HepG2 (cell line): ENCODE data around the gene ZNF213. TPM values are rescaled to one million over a fixed set of nuclear protein-coding genes. Genes with fewer than 3 reads are reported as not detected.

ENCODE experiments used
- ATF2 ChIP-seq: sonication (generic); formaldehyde crosslinking; IDR thresholded peaks from 2 replicates; pipeline ENCODE4 v1.4.0; 2020; ENCODE audit warnings: missing genetic modification reagents
- ATRX ChIP-seq: sonication (generic); formaldehyde crosslinking; IDR thresholded peaks from 2 replicates; pipeline ENCODE4 v1.4.0; 2020; ENCODE audit warnings: missing genetic modification reagents, borderline replicate concordance
- ERF ChIP-seq: IDR thresholded peaks from 2 replicates; pipeline ENCODE4 v1.6.1; 2018; ENCODE audit warnings: missing biosample characterization, missing genetic modification reagents
- FOSL1 ChIP-seq: sonication (generic); formaldehyde crosslinking; IDR thresholded peaks from 2 replicates; pipeline ENCODE4 v1.9.0; 2021; ENCODE audit warnings: missing genetic modification reagents, borderline replicate concordance
- HIVEP1 ChIP-seq: sonication (generic); formaldehyde crosslinking; IDR thresholded peaks from 2 replicates; pipeline ENCODE4 v1.4.0; 2020; ENCODE audit warnings: mild to moderate bottlenecking, missing genetic modification reagents
- IRF9 ChIP-seq: sonication (generic); formaldehyde crosslinking; IDR thresholded peaks from 2 replicates; pipeline ENCODE4 v1.8.0; 2022; ENCODE audit warnings: missing genetic modification reagents, mild to moderate bottlenecking, borderline replicate concordance
- KDM5B ChIP-seq: sonication (generic); formaldehyde crosslinking; IDR thresholded peaks from 2 replicates; pipeline ENCODE4 v1.4.0; 2020; ENCODE audit warnings: missing genetic modification reagents, mild to moderate bottlenecking, borderline replicate concordance
- PPARG ChIP-seq: conservative IDR thresholded peaks from 2 replicates; pipeline ENCODE4 v1.6.1; 2016; ENCODE audit warnings: missing biosample characterization, missing genetic modification reagents
- RBM22 ChIP-seq: fragments of 200-400 bp; formaldehyde crosslinking; optimal IDR thresholded peaks from 2 replicates; pipeline ENCODE3; 2017; ENCODE audit warnings: mild to moderate bottlenecking, low read length, moderate library complexity
- RERE ChIP-seq: IDR thresholded peaks from 2 replicates; pipeline ENCODE4 v1.6.1; 2016; ENCODE audit warnings: low read depth, missing genetic modification reagents, missing compliant biosample characterization
- RFXANK ChIP-seq: IDR thresholded peaks from 2 replicates; pipeline ENCODE4 v1.6.1; 2016
- SP4 ChIP-seq: sonication (generic); formaldehyde crosslinking; IDR thresholded peaks from 2 replicates; pipeline ENCODE4 v1.8.1; 2023; ENCODE audit warnings: mild to moderate bottlenecking, missing genetic modification reagents
- TCF7L2 ChIP-seq: IDR thresholded peaks from 2 replicates; pipeline ENCODE4 v1.6.1; 2011; ENCODE audit warnings: mild to moderate bottlenecking, low read depth, low read length, moderate library complexity
- U2AF2 ChIP-seq: fragments of 200-400 bp; formaldehyde crosslinking; IDR thresholded peaks from 2 replicates; pipeline ENCODE4 v1.6.1; 2017; ENCODE audit warnings: low read depth, mild to moderate bottlenecking, low read length
- ZBTB7B ChIP-seq: sonication (generic); formaldehyde crosslinking; IDR thresholded peaks from 2 replicates; pipeline ENCODE4 v1.4.0; 2020; ENCODE audit warnings: missing genetic modification reagents
- ZEB1 ChIP-seq: IDR thresholded peaks from 2 replicates; pipeline ENCODE4 v1.6.1; 2012; ENCODE audit warnings: mild to moderate bottlenecking, low read depth, inconsistent platforms; ENCODE audit not compliant: insufficient replicate concordance
- ZNF280B ChIP-seq: sonication (generic); formaldehyde crosslinking; IDR thresholded peaks from 2 replicates; pipeline ENCODE4 v1.5.0; 2020; ENCODE audit warnings: missing genetic modification reagents, mild to moderate bottlenecking, borderline replicate concordance
- ZNF552 ChIP-seq: sonication (generic); formaldehyde crosslinking; IDR thresholded peaks from 2 replicates; pipeline ENCODE4 v1.9.0; 2022; ENCODE audit warnings: missing genetic modification reagents, mild to moderate bottlenecking, borderline replicate concordance
- ZNF709 ChIP-seq: sonication (generic); formaldehyde crosslinking; IDR thresholded peaks from 2 replicates; pipeline ENCODE4 v1.5.0; 2020; ENCODE audit warnings: mild to moderate bottlenecking, missing genetic modification reagents
- polyA plus RNA-seq, 8 experiments: library from polyadenylated mRNA; depleted of rRNA in 3 of 8; stranded (reverse) in 7 of 8; unstranded in 1 of 8; fragments of >200 nt; fragmentation: Illumina TruSeq in 4 of 8; extraction: Trizol in 4 of 8; gene quantifications; 2 replicates each; pipeline versions ENCODE4 v1.2.1 to v1.2.3, GENCODE V29; 2011 to 2016; ENCODE audit warnings: low read depth in 4 of 8, missing spikeins in 1 of 8, mixed read lengths in 1 of 8; ENCODE audit not compliant: insufficient read depth in 1 of 8
- total RNA-seq, 5 experiments: library from RNA; depleted of rRNA; stranded (reverse); fragments of >200 nt; fragmentation: Illumina TruSeq; extraction: Trizol; gene quantifications; 2 replicates each; pipeline ENCODE4 v1.2.3, GENCODE V29; 2016; ENCODE audit warnings: low read depth in 1 of 5

The ZNF213 gene
- total and polyA plus RNA-seq, 2 of the 13 experiments (the other 11 are each of a cell fraction or from before 2014, with no cell fraction given): 0.59 to 0.97 TPM

GRCh38 chr16:3123986-3124886, 10.6 kb upstream of the ZNF213 start (continued):
- TF ChIP-seq ATF2 (CRISPR knock-in tag) (no peak; the same call in 1 of the 2 replicates), ZBTB7B (0 out of 2 replicates have a peak, but pooled peaks have one; percentile 16), IRF9 (CRISPR knock-in tag) (no peak), PPARG (CRISPR knock-in tag) (no peak), ZNF552 (CRISPR knock-in tag) (0 out of 2 replicates have a peak, but pooled peaks have one; percentile 37), TCF7L2 (no peak), KDM5B (CRISPR knock-in tag) (peak; percentile 35; the same call in 1 of the 2 replicates), ATRX (CRISPR knock-in tag) (no peak), FOSL1 (CRISPR knock-in tag) (no peak), U2AF2 (peak; percentile 97), RFXANK (CRISPR knock-in tag) (no peak), RBM22 (peak; percentile 35), HIVEP1 (CRISPR knock-in tag) (peak; percentile 64; the same call in 1 of the 2 replicates), ZNF709 (no peak), ERF (CRISPR knock-in tag) (peak; percentile 63; the same call in 1 of the 2 replicates), RERE (CRISPR knock-in tag) (no peak), SP4 (CRISPR knock-in tag) (peak; percentile 98), ZNF280B (CRISPR knock-in tag) (peak; percentile 85; the same call in 1 of the 2 replicates), ZEB1 (peak; percentile 26)
